Posterior vena cava (tissue), 2 donors: Measurements from ENCODE around the gene KLHDC8A. TPM values are rescaled to one million over a fixed set of nuclear protein-coding genes. Genes with fewer than 3 reads are reported as not detected.
"Not testable (repeated sequence)": the region's sequence is repeated elsewhere in the genome, so short reads cannot be mapped to it uniquely, and the experiment has no call there.

Experiments
- DNase-seq: peaks from one replicate; pipeline ENCODE4 v3.0.0-alpha.2; 2020; ENCODE audit warnings: low spot score
- intact Hi-C, 2 donors: fragments of 100-400 bp; cut with DNase I; formaldehyde crosslinking; loops; one replicate each; pipeline versions ENCODE4 v1.14.1 to v1.14.2; 2022 to 2023
- long read RNA-seq, 2 donors: library from polyadenylated mRNA; unstranded; transcript quantifications; one replicate each; pipeline ENCODE4 v2.0.0, GENCODE V29; 2020 to 2021
- total RNA-seq, 2 donors: library from RNA; stranded (reverse); fragmentation: NEBNext Ultra II Directional; extraction: Animal tissue kit (Norgen Biotek cat#: 25700); gene quantifications; one replicate each; pipeline ENCODE4 v1.2.1, GENCODE V29; 2021
- donor health status: DM: yes; HTN: yes; CAD: no.
- donor health status: DM: yes; HTN: yes; CAD: no.

The KLHDC8A gene
- under 1 TPM in 1 of 2 donors, not detected in 1; 0.83 TPM for total RNA-seq
- long read RNA-seq, donor 1 = 0 reads
- long read RNA-seq, donor 2 = 0 reads

GRCh38 chr1:205356440-205357139 lies at the start of gene KLHDC8A:
KLHDC8A (minus strand) TSS chr1:205356922; CDS start chr1:205343604, 13,318 bp downstream.
- intact Hi-C loops = loop anchor here in 1 of 2 donors (10.0 kb wide), 3 partner anchors 78 to 168 kb away; no protein-coding TSS in a partner anchor
- no peak for DNase-seq

- intact Hi-C loops, DNase-seq: not testable (repeated sequence)
Measured at GRCh38 chr1:205406252-205406651, 49.5 kb upstream of the KLHDC8A start.

- intact Hi-C loops, DNase-seq: not testable (repeated sequence)
Measured at GRCh38 chr1:205404484-205404883, 47.8 kb upstream of the KLHDC8A start.

GRCh38 chr1:205398586-205398985 lies 41.9 kb upstream of the KLHDC8A start:
- DNase-seq = no peak
- intact Hi-C loops = no loop called here

- no peak for DNase-seq
- intact Hi-C loops = no loop called here
Measured at GRCh38 chr1:205396967-205397616, 40.4 kb upstream of the KLHDC8A start.

GRCh38 chr1:205395616-205396015 lies 38.9 kb upstream of the KLHDC8A start:
- no peak for DNase-seq
- intact Hi-C loops = no loop called here

- intact Hi-C loops = no loop called here
- no peak for DNase-seq
Measured at GRCh38 chr1:205392650-205393049, 35.9 kb upstream of the KLHDC8A start.

GRCh38 chr1:205391386-205391785 lies 34.7 kb upstream of the KLHDC8A start:
- no peak for DNase-seq
- intact Hi-C loops = no loop called here

- intact Hi-C loops = loop anchor here in 1 of 2 donors (1.0 kb wide), 1 partner anchor 43 kb away; no protein-coding TSS in a partner anchor
- DNase-seq = no peak
Measured at GRCh38 chr1:205387845-205388244, 31.1 kb upstream of the KLHDC8A start.

- DNase-seq, intact Hi-C loops: not testable (repeated sequence)
Measured at GRCh38 chr1:205382990-205383389, 26.3 kb upstream of the KLHDC8A start.

GRCh38 chr1:205382561-205382960 lies 25.8 kb upstream of the KLHDC8A start:
- intact Hi-C loops = no loop called here
- DNase-seq = no peak

- intact Hi-C loops = no loop called here
- no peak for DNase-seq
Measured at GRCh38 chr1:205381305-205381704, 24.6 kb upstream of the KLHDC8A start.

GRCh38 chr1:205380882-205381281 lies 24.2 kb upstream of the KLHDC8A start:
- no peak for DNase-seq
- intact Hi-C loops = no loop called here

- intact Hi-C loops = no loop called here
- DNase-seq = no peak
Measured at GRCh38 chr1:205379056-205379455, 22.3 kb upstream of the KLHDC8A start.

GRCh38 chr1:205377355-205377754 lies 20.6 kb upstream of the KLHDC8A start:
- intact Hi-C loops = no loop called here
- no peak for DNase-seq

- intact Hi-C loops = no loop called here
- DNase-seq = no peak
Measured at GRCh38 chr1:205376739-205377138, 20.0 kb upstream of the KLHDC8A start.

- no peak for DNase-seq
- intact Hi-C loops = no loop called here
Measured at GRCh38 chr1:205375835-205376545, 19.3 kb upstream of the KLHDC8A start.

GRCh38 chr1:205374210-205375078 lies 17.7 kb upstream of the KLHDC8A start:
- DNase-seq = no peak
- intact Hi-C loops = no loop called here

GRCh38 chr1:205373798-205374175 lies 17.1 kb upstream of the KLHDC8A start:
- intact Hi-C loops = no loop called here
- DNase-seq = no peak
